ENCODE measurements around the gene ASB4.
"Not testable (repeated sequence)": the region's sequence is repeated elsewhere in the genome, so short reads cannot be mapped to it uniquely, and the experiment has no call there.

The ASB4 gene

GRCh38 chr7:95479992-95480624 lies 5.6 kb upstream of the ASB4 start:
- DNase-seq: no peak

- DNase-seq: no peak
Observed at GRCh38 chr7:95481271-95482165, 4.2 kb upstream of the ASB4 start.

- no peak for DNase-seq
Observed at GRCh38 chr7:95482424-95482823, 3.3 kb upstream of the ASB4 start.

DNA sequence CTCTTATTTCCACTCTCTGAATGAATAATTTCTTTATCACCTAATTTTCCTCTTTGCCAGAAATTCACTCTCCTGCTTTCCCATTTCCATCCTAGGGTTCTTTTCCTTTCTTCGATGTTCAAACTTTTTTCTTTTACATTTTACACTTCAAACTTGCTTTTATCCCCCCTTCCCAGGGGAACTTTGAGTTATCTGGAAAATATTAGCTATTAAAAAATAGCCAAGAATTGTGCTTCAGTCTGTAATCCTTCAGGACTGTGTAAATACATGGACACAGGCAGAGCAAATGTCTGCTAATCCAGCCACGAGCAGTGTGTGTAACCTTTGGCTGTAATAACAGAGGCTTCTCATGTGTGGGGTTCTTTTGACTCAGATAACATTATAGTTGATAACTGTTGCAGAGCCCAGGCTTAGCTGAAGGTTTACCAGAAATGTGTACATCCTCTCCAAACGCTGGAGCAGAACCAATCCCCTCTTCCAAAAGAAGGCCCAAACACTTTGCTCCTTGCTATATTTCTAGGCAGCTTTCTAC lies 4.6 kb downstream of the ASB4 start:
- DNase-seq: no peak

DNA sequence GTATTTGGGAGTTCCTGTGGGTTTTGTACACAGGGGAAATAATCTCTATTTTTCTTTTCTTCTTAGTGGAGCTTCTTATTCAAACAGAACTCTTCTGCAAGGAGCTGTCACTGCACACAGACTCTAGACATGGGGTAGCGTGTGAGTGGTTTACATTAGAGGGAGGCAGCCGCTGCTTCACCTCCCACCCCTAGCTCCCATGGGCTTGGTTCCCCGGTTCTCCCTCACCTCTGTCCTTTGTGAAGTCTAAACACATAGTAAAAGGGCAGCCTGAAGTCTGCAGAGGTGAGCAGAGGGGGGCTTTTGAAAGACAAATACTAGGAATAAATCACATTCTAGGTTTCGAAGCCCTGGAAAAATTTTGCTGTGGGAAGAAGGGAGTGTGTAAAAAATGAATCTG lies 5.5 kb downstream of the ASB4 start:
- DNase-seq: no peak

GRCh38 chr7:95491634-95492314 lies 6.0 kb downstream of the ASB4 start:
- DNase-seq: no peak

- DNase-seq: no peak
Observed at GRCh38 chr7:95493247-95493646, 7.5 kb downstream of the ASB4 start.

DNA sequence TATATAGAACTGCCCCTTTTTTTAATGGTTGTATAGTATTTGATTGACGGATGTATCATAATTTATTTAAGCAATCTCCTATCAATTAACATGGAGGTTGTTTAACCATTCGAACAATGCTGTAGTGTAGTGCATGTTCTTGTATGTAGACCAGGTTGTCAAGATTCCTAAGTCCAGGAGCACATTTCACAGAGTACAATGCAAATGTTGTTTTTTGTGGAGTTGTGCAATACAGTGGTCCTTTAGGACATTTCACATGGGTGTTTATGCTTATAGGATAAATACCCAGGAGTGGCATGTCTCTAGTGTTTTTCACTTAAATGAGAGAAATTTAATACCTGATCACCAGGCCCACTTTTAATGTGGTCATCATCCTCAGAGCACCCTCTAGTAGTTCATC lies 8.1 kb downstream of the ASB4 start:
- no peak for DNase-seq

DNA sequence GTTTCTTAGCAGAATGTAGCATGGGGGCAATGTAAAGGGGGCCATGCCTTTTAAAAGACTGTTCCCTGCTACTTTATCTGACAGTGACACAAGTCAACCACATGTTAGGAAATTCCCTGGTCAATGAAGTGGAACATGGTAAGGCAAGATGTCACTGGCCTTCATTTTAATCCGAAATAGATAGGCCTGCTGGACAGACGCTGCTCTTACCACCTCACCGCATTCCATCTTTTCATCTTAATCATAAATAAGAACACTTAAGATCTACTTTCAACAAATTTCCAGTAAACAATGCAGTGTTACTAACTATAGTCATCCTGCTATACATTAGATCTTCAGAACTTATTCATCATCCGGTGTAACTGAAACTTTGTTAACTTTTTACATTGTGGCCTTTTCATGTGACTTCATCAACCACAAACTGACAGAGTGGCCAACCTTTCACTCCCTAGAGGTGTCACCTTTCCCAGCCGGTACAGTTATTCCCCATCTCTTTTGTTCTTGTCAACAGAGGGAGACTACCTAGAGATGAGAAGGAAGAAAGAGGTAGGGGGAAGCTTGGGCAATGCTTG lies 15.6 kb downstream of the ASB4 start:
- DNase-seq: no peak

- DNase-seq: no peak
Observed at GRCh38 chr7:95502403-95502802, 16.7 kb downstream of the ASB4 start.

DNA sequence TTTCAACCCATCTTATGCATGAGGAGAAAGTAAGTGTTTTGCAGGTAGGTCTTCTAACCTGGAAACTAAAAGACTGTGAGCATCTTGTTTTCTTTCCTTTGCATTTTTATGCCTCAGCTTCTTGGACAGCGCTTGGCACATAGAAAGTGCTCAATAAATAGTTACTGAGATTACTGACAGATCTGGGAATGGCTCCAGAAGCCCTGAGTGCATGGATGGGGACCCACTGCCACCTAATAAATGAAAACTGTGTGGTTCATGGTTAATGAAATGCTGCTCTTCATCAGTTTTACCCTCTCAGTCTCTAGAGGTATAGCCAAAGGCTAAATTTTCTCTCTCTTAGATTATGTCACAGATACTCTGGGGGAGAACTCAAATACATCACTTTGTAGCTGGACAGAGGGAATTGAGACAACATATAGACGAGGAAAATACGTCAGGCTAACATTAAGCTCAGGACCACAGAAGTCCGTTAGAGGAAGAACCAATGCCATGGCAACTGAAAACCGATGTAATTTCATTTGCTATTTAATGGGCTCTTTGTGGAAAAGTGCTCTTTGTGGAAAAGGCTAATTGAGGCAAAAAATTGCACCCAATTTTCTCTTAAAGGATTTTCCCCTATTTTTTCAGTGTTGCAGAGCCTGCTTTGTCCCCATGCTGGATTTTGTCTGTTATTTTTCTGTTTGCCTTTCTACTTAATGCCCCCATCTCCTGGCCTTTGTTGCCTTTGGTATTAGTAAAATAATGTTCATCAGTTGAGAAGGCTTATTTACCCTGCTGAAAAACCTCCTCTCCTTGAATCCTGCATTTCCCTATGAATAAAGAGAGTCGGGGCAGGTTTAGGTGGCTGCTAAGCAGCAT lies 17.8 kb downstream of the ASB4 start:
- no peak for DNase-seq

DNA sequence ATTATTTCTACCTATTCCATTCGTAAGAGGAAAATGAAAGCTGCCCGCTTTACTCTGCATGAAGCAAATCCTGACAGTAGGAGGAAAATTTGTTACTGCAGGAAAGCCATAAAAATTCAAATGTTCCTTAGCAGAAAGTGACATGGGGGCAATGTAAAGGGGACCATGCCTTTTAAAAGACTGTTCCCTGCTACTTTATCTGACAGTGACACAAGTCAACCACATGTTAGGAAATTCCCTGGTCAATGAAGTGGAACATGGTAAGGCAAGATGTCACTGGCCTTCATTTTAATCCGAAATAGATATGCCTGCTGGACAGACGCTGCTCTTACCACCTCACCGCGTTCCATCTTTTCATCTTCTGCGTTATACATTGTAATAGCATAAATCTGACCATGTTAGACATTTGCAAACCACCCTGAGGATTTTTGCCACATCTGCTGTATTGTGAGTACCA lies 18.4 kb downstream of the ASB4 start:
- DNase-seq: not testable (repeated sequence)

DNA sequence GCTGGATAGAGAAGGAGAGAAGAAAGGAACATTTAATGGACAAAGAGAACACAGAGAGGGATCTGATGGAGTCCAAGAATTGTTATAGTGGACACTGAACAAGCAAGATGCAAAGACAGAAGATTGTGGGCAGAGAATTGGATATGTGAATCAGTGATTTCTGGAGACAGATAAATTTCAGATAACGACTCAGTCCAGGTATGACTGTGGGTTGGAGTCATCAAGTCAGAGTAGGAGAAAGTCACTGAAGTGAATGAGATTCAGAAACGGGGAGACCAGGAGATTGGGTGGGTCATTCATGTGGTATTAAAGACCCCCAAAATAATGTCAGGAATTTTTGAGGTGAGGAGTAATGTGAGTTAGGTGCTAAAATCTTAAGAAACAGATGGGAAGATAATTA lies 23.0 kb downstream of the ASB4 start:
- no peak for DNase-seq

GRCh38 chr7:95509199-95509598 lies 23.5 kb downstream of the ASB4 start:
- DNase-seq: peak in 1 of 2 donors; percentile 16

DNA sequence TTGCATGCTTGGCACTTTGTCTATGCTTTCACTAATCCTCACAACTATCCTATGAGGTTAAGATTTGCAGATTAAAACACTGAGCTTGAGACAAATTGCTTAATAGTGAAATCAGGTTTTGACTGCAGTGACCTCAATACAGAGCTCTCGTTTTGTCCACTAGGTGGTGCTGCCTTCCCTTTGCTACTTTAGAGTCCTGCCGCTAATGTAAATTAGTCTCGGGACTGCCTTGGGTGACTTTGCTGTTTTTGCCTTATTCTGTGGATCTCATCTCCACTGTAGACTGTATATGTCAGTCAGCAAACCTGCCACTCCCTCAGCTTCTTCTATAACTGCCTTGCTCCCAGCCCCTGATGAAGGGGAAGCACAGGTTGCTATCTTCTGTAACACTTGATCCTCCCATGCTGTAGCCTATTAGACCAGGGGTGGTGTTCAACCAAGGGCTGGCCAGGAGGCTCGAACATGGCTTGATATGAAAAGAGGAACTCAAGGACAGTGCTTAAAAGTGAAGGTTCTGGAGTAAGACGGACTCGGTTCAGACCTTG lies 26.0 kb downstream of the ASB4 start:
- DNase-seq: peak; percentile 48 to 54

GRCh38 chr7:95517458-95517857 lies 31.7 kb downstream of the ASB4 start:
- DNase-seq: no peak

GRCh38 chr7:95517870-95518269 lies 32.1 kb downstream of the ASB4 start:
- no peak for DNase-seq

DNA sequence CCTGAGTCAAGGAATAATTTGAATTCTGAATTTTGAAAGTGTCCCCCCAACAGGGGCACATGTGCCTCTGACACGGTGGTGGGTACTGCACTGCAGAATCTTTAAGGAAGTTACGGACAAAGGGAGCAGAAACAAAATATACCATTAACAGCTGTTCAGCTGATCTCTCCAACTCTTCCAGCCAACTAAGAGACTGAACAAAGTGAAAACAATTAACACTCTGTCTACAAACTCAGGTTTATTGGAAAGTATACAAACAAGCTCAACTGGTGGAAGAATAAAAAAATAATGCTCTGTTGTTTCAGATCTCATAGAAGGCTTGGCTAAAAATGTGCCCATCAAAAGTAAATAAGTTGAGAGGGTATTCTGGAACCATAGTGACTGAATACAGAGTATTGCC lies 34.4 kb downstream of the ASB4 start:
- no peak for DNase-seq

DNA sequence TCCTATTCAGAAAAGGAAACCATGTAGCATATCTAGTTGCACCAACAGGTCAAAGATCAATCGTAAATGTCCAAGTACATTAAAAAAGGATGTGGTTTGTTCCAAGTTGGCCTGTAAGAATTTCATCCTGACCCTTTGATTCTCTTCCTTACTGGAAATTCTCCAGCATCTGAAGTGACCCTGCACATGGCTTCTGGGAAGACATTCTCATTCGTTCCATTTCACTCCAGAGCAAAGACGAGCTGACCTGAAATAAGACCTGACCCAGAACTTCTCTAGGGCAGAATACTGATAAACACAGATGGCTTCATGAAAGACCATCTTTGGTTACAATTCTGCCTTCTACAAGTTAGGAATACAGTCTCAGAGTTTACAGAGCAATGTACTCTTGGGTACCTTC lies 39.8 kb downstream of the ASB4 start:
- DNase-seq: no peak

- DNase-seq: no peak
Observed at GRCh38 chr7:95526128-95526738, 40.5 kb downstream of the ASB4 start.

- DNase-seq: peak in 1 of 2 donors; percentile 43
Observed at GRCh38 chr7:95527033-95527775, 41.5 kb downstream of the ASB4 start.

Data from CD4-positive, alpha-beta T cell treated with Interleukin-1 beta for 1 hour (primary cell).